IMR-90 (cell line): ENCODE data around the gene SLC22A4.

ENCODE experiments used
- BHLHE40 ChIP-seq: fragments of 150-350 bp; IDR thresholded peaks from 2 replicates; pipeline ENCODE4 v1.6.1; 2016; ENCODE audit warnings: mild to moderate bottlenecking, low read depth, low read length
- MAFK ChIP-seq: IDR thresholded peaks from 2 replicates; pipeline ENCODE4 v1.6.1; 2012; ENCODE audit warnings: low read depth, low read length, improper control_type of control experiment
- MXI1 ChIP-seq: IDR thresholded peaks from 2 replicates; pipeline ENCODE4 v1.6.1; 2012; ENCODE audit warnings: low read depth, mild to moderate bottlenecking, low read length, moderate library complexity, borderline replicate concordance
- POLR2A ChIP-seq: IDR thresholded peaks from 2 replicates; pipeline ENCODE4 v1.6.1; 2012; ENCODE audit warnings: mild to moderate bottlenecking, low read depth, low read length
- RAD21 ChIP-seq: IDR thresholded peaks from 2 replicates; pipeline ENCODE4 v1.6.1; 2012; ENCODE audit warnings: low read length, improper control_type of control experiment
- RFX5 ChIP-seq: IDR thresholded peaks from 2 replicates; pipeline ENCODE4 v1.8.0; 2012; ENCODE audit warnings: low read depth, mild to moderate bottlenecking, low read length, moderate library complexity
- TF ChIP-seq, protein P1 (sequence below): conservative IDR thresholded peaks from 2 replicates; pipeline ENCODE4 v1.5.1; 2012; ENCODE audit warnings: mild to moderate bottlenecking, low read depth, low read length, improper control_type of control experiment

GRCh38 chr5:132387640-132388117 is 93.5 kb downstream of the SLC22A4 start:
- TF ChIP-seq, protein P1, sequence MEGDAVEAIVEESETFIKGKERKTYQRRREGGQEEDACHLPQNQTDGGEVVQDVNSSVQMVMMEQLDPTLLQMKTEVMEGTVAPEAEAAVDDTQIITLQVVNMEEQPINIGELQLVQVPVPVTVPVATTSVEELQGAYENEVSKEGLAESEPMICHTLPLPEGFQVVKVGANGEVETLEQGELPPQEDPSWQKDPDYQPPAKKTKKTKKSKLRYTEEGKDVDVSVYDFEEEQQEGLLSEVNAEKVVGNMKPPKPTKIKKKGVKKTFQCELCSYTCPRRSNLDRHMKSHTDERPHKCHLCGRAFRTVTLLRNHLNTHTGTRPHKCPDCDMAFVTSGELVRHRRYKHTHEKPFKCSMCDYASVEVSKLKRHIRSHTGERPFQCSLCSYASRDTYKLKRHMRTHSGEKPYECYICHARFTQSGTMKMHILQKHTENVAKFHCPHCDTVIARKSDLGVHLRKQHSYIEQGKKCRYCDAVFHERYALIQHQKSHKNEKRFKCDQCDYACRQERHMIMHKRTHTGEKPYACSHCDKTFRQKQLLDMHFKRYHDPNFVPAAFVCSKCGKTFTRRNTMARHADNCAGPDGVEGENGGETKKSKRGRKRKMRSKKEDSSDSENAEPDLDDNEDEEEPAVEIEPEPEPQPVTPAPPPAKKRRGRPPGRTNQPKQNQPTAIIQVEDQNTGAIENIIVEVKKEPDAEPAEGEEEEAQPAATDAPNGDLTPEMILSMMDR: no peak
- TF ChIP-seq RFX5 (no peak), BHLHE40 (peak; percentile 99), POLR2A (no peak), RAD21 (no peak), MAFK (peak; percentile 46), MXI1 (peak; percentile 75; the same call in 1 of the 2 replicates)
